Gastrocnemius medialis (tissue), 4 donors: ENCODE data around the gene ERCC5.

Source experiments
- POLR2A ChIP-seq, 2 donors: fragments of 450-650 bp; IDR thresholded peaks; one replicate each; pipeline ENCODE4 v1.6.1; 2017; ENCODE audit warnings: antibody characterized with exemption in 2 of 2, mild to moderate bottlenecking in 2 of 2, moderate library complexity in 2 of 2
- TF ChIP-seq, protein P1 (sequence below), 5 experiments: fragments of 450-650 bp in 3 of 5; fragments of 200-600 bp in 2 of 5; sonication (generic) in 2 of 5; IDR thresholded peaks in 4 of 5; conservative IDR thresholded peaks in 1 of 5; 1 replicate in 4 of 5; 2 replicates in 1 of 5; pipeline ENCODE4 v1.5.1; 2016 to 2019; ENCODE audit warnings: antibody characterized with exemption in 5 of 5, mild to moderate bottlenecking in 3 of 5, moderate library complexity in 3 of 5

DNA sequence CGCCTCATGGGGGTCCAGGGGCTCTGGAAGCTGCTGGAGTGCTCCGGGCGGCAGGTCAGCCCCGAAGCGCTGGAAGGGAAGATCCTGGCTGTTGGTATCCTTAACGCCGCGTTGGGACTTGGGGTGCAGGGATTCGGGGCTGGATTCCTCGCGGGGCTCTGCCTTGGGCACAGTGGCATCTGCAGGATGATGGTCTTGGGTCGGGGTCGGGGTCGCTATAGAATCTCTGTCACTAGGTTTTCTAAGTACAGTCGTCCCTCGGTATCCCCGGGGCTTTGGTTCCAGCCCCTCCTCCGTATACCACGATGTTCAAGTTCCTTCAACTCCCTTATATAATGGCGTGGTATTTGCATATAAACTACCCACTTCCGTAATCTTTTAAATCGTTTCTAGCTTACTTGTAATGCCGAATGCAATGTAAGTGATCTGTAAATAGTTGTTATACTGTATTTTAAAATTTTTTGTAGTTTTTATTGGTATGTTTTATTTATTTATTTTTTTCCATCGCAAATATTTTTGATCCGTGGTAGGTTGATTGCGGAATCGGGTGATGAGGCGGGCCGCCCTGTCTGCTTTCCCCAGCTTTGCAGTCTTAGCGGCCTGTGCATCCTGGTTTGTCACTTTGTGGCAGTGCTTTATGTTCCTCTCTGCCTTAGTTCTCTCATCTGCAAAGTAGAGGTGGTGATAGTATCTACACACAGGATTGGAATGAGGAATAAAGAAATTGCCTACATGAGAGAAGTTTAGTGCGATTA lies 606 bp downstream of the ERCC5 start:
- TF ChIP-seq, protein P1, sequence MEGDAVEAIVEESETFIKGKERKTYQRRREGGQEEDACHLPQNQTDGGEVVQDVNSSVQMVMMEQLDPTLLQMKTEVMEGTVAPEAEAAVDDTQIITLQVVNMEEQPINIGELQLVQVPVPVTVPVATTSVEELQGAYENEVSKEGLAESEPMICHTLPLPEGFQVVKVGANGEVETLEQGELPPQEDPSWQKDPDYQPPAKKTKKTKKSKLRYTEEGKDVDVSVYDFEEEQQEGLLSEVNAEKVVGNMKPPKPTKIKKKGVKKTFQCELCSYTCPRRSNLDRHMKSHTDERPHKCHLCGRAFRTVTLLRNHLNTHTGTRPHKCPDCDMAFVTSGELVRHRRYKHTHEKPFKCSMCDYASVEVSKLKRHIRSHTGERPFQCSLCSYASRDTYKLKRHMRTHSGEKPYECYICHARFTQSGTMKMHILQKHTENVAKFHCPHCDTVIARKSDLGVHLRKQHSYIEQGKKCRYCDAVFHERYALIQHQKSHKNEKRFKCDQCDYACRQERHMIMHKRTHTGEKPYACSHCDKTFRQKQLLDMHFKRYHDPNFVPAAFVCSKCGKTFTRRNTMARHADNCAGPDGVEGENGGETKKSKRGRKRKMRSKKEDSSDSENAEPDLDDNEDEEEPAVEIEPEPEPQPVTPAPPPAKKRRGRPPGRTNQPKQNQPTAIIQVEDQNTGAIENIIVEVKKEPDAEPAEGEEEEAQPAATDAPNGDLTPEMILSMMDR (IDR thresholded peaks at IDR 0.05 in 4 of 5, conservative IDR thresholded peaks at IDR 0.05 in 1 of 5), result peak in 1 of 5 experiments; percentile 6
- TF ChIP-seq POLR2A (IDR thresholded peaks at IDR 0.05), result no peak
